HG02678 (cell line): ENCODE measurements around the gene SLC29A3.
"Not testable (repeated sequence)": the region's sequence is repeated elsewhere in the genome, so short reads cannot be mapped to it uniquely, and the experiment has no call there.

Experiments used
- ATAC-seq: cut with Tn5 transposase; IDR thresholded peaks from one replicate; pipeline ENCODE4 v1.9.1; 2021; ENCODE audit warnings: mild to moderate bottlenecking, moderate library complexity; ENCODE audit not compliant: unreplicated experiment

The SLC29A3 gene

DNA sequence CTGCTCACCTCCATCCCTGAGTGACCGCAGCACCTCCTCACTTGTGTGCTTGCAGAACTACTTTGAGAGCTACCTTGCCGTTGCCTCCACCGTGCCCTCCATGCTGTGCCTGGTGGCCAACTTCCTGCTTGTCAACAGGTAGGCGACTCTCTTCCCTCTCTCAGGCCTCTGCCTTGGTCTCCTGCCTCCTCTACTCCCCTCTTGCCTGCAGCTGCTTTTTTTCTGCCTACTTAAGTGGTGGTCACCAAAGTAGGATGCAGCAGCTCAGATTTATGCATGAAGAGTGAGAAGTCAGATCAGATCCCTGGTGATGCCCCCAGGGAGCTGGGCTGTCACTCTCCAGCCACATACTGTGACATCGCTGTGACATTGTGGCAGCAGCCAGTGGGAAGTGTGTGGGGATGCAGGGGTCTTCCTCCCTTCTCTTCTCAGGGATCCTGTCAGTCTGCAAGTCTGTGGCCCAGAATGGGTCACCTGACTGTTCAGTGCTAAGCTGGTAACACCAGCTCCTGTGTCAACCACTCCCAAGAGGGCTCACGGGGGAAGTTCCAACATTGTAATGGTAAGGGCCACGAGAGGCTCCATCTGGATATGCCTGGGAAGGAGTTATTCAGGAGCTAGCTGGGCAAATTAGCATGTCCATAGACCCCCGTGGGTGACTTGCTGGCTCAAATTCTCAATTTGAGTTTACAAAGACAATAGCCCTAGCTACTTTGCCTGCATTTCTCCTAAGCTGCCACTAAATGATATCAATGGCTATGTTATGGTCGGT is 25.3 kb downstream of the SLC29A3 start:
- no peak for ATAC-seq

DNA sequence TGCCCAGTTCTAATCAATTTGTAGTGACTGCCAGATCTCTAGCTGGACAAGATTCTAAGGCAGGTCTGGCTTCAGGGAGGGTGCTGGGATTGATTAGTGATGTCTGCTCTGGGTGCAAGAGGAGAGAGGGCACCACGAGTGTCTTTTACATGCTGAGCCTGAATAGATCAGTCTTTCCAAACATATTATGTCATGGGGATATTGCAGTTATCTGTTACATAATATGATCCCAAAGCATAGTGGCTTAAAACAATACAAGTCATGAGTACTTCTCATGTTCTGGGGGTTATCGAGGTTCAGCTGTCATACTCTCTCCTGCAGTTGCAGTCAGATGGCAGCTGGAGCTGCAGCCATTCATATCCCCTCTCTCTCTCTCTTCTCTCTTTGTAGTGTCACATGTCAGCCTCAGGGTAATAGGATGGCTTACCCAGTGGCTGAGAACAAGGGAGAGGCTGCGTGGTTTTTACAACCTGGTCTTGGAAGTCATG is 26.0 kb downstream of the SLC29A3 start:
- no peak for ATAC-seq

DNA sequence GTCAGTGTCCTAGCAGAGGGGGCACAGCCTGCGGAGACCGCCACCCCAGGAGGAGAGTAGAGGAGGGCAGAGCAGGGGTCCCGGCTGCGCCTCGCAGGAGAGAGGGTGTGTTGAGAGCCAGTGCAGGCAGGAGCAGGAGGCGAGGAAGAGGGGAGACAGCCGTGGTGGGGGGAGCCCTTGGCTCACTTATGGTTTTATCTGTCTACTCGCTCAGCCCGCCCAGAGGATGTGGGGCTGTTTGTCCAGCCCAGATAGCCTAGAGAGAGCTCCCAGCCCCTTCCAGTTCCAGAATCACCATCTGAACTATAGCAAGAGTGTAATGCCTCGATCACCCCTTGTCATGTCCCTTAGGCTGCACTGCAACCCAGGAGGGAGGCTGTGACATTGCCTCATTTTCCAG is 26.6 kb downstream of the SLC29A3 start:
- no peak for ATAC-seq

- no peak for ATAC-seq
Observed at GRCh38 chr10:71346731-71347130, 27.7 kb downstream of the SLC29A3 start.

DNA sequence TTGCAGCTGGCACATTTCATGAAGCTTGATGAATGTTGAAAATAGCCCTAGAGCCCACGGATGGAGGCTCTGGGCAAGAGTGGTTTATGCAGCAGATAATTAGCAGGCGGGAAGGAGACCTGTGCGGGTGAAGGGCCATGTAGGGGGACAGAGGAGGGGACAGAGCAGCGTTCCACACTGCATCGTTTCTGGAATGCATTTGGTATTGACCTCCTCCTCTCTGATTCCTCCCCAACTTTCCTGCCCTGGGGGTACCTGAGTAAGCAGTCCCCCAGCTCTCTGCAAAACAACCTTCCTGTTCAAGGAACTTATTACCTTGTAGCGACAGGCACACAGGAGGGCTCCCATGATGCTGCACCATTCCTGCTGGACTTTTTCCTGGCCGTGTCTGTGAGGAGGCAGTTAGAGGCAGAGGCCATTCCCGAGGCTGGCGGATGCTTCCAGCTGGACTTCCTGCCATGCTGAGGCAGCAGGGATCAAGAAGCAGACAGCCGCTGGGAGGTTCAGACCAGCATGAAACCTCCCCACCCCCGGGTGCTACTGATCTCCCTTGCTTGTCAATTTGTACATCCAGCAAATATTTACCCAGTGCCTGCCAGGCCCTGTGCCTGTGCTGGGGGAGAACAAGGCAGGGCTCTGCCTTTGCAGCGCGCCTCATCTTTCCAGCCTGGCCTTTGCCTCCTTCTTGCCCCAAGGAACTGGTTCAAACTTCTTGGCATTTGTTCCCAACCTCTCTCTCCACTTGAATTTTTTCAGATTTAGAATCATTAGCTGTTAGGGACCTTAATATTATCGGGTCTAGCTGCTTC is 28.7 kb downstream of the SLC29A3 start:
- no peak for ATAC-seq

GRCh38 chr10:71348850-71349249 is 29.8 kb downstream of the SLC29A3 start:
- ATAC-seq: no peak

DNA sequence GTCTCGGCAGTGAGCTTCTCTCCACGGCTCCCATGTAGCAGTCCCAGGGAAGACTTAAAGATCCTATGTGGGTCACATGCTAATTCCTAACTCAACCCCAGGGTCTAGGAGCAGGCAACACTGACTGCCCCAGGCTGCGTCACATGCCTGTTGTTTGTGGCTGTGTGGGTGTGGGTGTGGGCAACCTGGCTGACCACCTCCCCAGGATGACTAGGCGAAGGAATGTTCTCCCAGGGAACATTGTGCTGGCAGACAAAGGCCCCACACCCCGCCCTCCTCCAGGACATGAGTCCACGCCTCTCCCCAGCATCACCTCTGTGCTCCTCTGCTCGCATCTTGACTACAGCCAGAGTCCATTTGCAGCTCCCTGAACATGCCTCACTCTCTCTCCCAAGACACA is 30.3 kb downstream of the SLC29A3 start:
- no peak for ATAC-seq

GRCh38 chr10:71351087-71351486 is 32.0 kb downstream of the SLC29A3 start:
- no peak for ATAC-seq

DNA sequence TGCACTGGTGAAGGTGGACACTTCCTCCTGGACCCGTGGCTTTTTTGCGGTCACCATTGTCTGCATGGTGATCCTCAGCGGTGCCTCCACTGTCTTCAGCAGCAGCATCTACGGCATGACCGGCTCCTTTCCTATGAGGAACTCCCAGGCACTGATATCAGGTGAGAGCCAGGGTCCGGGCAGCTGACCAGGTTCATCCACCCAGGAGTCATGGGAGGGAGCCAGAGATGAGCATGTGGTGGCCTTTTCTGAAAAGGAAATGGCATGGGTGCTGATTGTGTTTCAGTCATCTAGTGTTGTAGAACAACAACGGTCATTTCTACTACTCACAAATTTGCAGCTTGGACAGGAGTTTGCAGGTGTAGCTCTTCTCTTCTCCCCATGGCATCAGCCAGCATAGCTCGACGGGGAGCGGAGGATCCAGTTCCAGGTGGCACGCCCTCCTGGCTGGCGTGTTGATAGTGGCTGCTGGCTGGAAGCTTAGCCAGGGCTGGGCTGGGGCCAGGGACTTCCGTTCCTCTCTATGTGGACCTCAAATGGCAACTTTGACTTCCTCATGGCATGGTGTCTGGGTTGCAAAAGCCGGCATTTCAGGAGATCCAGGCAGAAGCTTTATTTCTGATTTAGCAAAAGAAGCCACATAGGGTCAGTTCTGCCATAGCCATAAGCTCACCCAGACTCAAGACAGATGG is 32.7 kb downstream of the SLC29A3 start:
- ATAC-seq: no peak

DNA sequence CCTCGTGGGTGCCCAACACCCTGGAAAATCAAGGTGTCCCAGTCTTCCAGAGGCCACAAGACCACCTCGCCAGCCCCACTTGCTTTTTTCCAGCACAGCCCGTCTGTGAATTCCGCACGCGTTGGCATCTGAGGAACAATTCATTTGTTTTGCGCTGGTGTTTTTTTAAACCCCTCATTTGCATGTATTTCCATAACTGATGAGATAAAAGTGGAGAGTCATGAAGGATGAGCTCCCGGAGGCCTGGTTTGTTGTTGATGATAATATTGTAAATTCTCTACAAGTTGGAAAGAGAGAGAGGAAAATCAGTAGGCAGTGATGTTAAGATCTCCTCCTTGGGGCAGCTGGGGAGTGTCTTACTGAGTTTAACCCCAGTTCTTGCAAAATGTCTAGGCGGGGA is 34.6 kb downstream of the SLC29A3 start:
- no peak for ATAC-seq

DNA sequence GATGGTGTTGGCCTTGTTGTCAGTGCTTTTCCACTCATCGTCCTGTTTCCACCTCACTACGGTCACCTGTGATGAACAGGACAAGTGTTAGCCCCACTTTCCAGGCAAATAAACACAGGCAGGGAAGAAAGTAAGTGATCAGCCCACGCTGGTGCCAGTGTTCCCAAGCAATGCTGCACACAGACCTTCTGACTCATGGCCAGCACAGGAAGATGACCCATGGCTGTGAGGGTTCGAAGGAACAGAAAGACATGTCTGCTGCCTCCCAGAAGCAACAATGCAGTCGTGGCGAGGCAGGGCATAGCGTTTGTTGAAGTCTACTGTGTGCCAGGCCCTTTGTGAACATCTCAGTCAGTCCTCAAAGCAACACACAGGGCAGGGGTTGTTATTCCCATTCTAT is 35.7 kb downstream of the SLC29A3 start:
- ATAC-seq: no peak

GRCh38 chr10:71355886-71356285 is 36.8 kb downstream of the SLC29A3 start:
- no peak for ATAC-seq

DNA sequence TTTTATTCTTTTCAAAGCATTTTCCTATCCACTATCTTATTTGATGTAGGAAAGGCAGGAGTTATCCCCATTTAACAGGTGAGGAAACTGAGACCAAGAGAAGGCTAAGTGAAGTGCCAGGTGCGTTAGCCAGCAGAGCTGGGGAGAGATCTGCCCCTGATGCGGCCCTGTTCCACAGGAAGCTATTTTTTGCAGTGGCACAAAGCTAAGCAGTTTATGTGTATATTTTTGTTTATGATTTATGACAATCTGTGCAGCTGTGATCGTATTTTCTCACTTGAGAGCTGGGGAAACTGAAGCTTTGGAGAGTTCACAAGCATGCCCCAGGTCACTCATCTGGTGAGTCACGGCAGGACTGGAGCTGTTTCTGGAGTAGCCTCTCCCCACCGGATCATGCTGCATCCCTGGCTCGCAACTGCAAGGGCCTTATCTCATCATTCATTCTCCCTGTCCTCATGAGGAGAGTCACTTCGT is 38.8 kb downstream of the SLC29A3 start:
- ATAC-seq: no peak

DNA sequence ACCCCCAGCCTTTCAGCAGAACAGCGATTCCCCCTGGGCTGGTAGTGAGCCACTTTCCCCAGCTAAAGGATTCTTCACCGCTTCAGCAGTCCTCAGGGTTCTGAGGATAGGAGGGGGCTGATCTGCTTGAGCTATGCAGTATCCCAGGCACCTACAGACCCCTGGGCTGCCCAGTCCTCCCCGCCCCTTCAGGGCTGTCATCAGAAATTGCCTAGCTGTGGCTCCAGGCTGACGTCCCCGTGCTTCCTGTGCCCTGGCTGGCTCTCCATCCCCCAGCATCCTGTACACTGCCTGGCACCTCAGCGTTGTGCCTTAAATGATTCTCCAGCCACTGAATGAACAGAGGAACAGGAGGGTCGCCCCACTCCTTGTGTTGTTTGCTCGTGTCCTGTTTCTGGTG is 39.2 kb downstream of the SLC29A3 start:
- ATAC-seq: no peak

- not testable (repeated sequence) for ATAC-seq
Observed at GRCh38 chr10:71358906-71359305, 39.8 kb downstream of the SLC29A3 start.

GRCh38 chr10:71359364-71360046 is 40.4 kb downstream of the SLC29A3 start:
- ATAC-seq: no peak

DNA sequence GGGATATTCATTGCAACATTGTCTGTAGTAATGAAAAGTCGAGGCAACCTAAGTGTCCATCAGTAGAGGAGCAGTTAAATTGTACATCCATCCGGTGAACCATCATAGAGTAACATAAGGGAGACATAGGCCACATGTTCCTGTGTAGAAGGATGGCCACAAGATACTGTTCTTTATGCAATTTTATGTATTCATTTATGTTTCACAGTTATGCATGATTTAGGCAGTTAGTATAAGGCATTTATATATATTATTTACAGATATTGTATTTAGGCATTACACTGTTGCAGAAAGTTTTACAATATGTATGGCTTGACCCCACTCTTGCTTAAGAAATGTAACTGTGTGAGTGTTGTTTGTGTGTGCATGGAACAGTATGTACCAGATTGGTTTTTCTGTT is 41.7 kb downstream of the SLC29A3 start:
- no peak for ATAC-seq

- ATAC-seq: no peak
Observed at GRCh38 chr10:71361581-71361980, 42.5 kb downstream of the SLC29A3 start.

- no peak for ATAC-seq
Observed at GRCh38 chr10:71362141-71362540, 43.1 kb downstream of the SLC29A3 start.

- no peak for ATAC-seq
Observed at GRCh38 chr10:71363936-71364335, 44.9 kb downstream of the SLC29A3 start.

- ATAC-seq: no peak
Observed at GRCh38 chr10:71365366-71365765, 46.3 kb downstream of the SLC29A3 start.
